ENCODE measurements around the gene CABLES2.

The CABLES2 gene

GRCh38 chr20:62372042-62372993, 34.8 kb downstream of the CABLES2 start:
- peaks cover 10% of the 10 kb centered on the region for H3K27me3 Mint-ChIP-seq

DNA sequence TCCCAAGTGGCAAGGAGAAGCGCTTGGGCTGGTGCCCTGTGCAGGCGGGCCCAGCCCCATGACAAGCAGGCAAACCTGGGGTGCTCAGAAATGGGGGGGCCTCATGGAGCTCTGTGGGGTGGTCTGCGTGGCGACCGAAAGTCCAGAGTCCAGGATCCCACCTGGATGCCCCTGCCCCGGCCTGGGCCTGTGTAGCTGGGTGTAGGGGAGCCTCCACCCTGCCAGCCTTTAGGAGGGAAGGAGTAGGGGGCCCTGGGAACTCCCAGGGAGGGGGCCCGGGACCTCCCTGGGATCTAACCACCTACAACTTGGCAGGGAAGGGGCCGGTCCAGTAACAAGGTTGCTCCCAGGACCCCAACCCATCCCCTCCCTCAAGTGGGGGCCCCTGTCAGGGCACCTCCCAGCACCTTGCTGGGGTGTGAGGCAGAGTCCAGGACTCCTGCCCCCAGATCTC, 35.5 kb downstream of the CABLES2 start:
- H3K4me1 Mint-ChIP-seq, result peaks cover 18% of the 10 kb centered on the region
- no peak for ATAC-seq (ENCODE audit: low read depth)
- no peaks in the 10 kb centered on the region for H3K9me3 Mint-ChIP-seq
- H3K36me3 Mint-ChIP-seq, result peaks cover 2% of the 10 kb centered on the region
- H3K27me3 Mint-ChIP-seq, result peaks cover 10% of the 10 kb centered on the region
- DNase-seq (ENCODE audit: low spot score in 2 of 2), result no peak
- H3K4me3 Mint-ChIP-seq, result no peak overlapping the region
- H3K27ac Mint-ChIP-seq, result no peak overlapping the region

More at GRCh38 chr20:62372042-62372993, 34.8 kb downstream of the CABLES2 start:
- no peak overlapping the region for H3K4me3 Mint-ChIP-seq
- H3K27ac Mint-ChIP-seq, result no peak overlapping the region
- H3K4me1 Mint-ChIP-seq, result peaks cover 18% of the 10 kb centered on the region
- peaks cover 2% of the 10 kb centered on the region for H3K36me3 Mint-ChIP-seq
- H3K9me3 Mint-ChIP-seq, result no peaks in the 10 kb centered on the region
- DNase-seq (ENCODE audit: low spot score in 2 of 2) (no peak), ATAC-seq (ENCODE audit: low read depth) (no peak)

GRCh38 chr20:62370807-62371587, 36.1 kb downstream of the CABLES2 start:
- Mint-ChIP-seq H3K4me3 (no peak overlapping the region), H3K36me3 (peaks cover 2% of the 10 kb centered on the region), H3K9me3 (no peaks in the 10 kb centered on the region), H3K4me1 (peaks cover 18% of the 10 kb centered on the region), H3K27me3 (peaks cover 10% of the 10 kb centered on the region), H3K27ac (no peak overlapping the region)
- DNase-seq (ENCODE audit: low spot score in 2 of 2) (no peak), ATAC-seq (ENCODE audit: low read depth) (no peak)

- peaks cover 2% of the 10 kb centered on the region for H3K36me3 Mint-ChIP-seq
- no peak overlapping the region for H3K4me3 Mint-ChIP-seq
- peaks cover 10% of the 10 kb centered on the region for H3K27me3 Mint-ChIP-seq
- H3K4me1 Mint-ChIP-seq, result peaks cover 22% of the 10 kb centered on the region
- ATAC-seq (ENCODE audit: low read depth) (no peak), DNase-seq (ENCODE audit: low spot score in 2 of 2) (no peak)
- no peaks in the 10 kb centered on the region for H3K9me3 Mint-ChIP-seq
- no peak overlapping the region for H3K27ac Mint-ChIP-seq
These were observed 36.8 kb downstream of the CABLES2 start for GRCh38 chr20:62370115-62370806.

GRCh38 chr20:62369815-62370114, 37.3 kb downstream of the CABLES2 start:
- no peak for ATAC-seq (ENCODE audit: low read depth)
- Mint-ChIP-seq H3K9me3 (no peaks in the 10 kb centered on the region), H3K27ac (no peak overlapping the region), H3K36me3 (peaks cover 2% of the 10 kb centered on the region), H3K4me1 (peaks cover 22% of the 10 kb centered on the region), H3K27me3 (peaks cover 10% of the 10 kb centered on the region), H3K4me3 (no peak overlapping the region)
- DNase-seq (ENCODE audit: low spot score in 2 of 2), result no peak

DNA sequence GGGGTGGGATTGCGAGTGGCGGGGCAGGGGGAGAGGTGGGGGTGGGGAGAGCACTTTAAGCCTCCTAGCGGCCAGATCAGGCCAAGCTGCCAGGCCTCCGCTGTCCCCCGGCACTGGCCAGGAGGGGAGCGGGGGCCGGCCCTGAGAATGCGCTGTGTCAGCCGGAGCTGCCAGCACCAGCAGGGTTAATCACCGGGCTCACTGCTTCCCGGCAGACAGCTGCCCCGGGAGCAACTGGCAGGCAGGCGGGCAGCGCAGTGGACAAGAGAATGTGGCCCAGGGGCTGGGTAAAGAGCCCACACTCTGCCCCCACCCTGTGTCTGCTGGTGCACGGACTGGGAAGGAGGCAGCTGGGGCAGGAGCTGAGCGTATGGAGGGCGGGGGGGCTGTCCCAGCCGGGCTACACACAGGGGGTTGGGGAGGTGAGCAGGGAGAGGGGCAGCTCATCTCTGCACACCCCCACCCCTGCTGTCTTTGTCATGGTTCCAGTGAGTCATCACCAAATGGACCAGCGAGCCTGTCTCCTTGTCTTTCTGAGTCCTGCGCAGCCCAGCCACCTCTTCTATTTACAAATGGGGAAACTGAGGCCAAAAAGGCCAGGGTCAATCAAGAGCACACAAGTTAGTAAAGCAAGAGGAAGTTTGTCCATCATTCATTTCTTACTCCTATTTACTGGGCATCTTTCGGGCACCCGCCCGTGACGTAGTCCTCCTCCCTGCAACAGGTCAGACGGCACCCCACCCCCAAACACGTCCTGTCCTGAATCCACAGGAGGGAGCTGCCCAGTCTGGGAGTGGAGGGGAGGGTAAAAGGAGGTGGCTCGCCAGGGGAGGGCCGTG, 37.9 kb downstream of the CABLES2 start:
- ATAC-seq (ENCODE audit: low read depth), result no peak
- H3K27ac Mint-ChIP-seq, result no peak overlapping the region

GRCh38 chr20:62368392-62368975, 38.6 kb downstream of the CABLES2 start:
- Mint-ChIP-seq H3K4me1 (peaks cover 21% of the 10 kb centered on the region), H3K36me3 (peaks cover 2% of the 10 kb centered on the region), H3K27me3 (peaks cover 7% of the 10 kb centered on the region), H3K27ac (no peak overlapping the region), H3K4me3 (peak overlapping the region; percentile 86), H3K9me3 (no peaks in the 10 kb centered on the region)
- ATAC-seq (ENCODE audit: low read depth) (no peak), DNase-seq (ENCODE audit: low spot score in 2 of 2) (no peak)

More for the DNA sequence above, 37.9 kb downstream of the CABLES2 start:
- H3K4me3 Mint-ChIP-seq, result no peak overlapping the region
- no peak for DNase-seq (ENCODE audit: low spot score in 2 of 2)
- H3K4me1 Mint-ChIP-seq, result peaks cover 20% of the 10 kb centered on the region
- peaks cover 2% of the 10 kb centered on the region for H3K36me3 Mint-ChIP-seq
- peaks cover 8% of the 10 kb centered on the region for H3K27me3 Mint-ChIP-seq
- no peaks in the 10 kb centered on the region for H3K9me3 Mint-ChIP-seq

DNA sequence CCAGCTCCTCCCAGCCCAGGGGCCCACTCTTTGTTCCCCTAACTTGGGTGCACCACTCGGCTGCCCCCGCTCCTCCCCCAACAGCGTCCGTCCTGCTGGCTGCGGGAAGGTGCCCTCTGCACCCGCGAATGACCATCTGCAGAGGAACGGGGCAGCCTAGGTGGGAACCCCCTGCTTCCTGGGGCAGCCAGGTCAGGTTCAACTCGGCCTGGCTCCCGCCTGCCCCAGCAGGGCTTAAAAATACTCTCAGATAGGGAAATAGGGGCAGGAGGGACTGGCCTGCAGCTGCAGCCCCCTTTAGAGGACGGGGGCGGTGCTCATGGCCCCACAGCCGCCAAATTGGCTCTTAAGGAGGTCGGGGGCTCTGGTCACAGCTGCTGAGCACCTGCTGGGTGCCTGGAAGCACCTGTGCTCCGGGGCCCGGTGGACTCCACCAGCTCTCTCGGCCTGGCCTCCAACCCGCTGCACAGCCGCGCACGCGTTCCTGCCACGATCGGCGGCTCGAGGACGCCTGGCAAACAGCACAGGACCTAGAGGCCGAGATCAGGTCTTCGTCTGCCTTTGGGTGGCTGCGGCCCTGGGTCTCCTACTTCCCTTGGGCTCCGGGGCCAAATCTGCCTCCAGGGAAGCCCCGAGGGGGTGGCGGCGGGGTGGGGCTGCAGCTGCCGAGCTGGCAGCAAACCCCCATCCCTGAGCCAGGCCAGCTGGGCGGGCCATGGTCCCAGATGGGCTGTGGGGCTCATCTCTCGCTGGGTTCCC, 39.3 kb downstream of the CABLES2 start:
- H3K4me3 Mint-ChIP-seq, result peak overlapping the region; percentile 86
- peaks cover 2% of the 10 kb centered on the region for H3K27me3 Mint-ChIP-seq
- ATAC-seq (ENCODE audit: low read depth) (peak; percentile 23), DNase-seq (ENCODE audit: low spot score in 2 of 2) (peak; percentile 33 to 44)
- peak overlapping the region; percentile 53 for H3K27ac Mint-ChIP-seq
- H3K4me1 Mint-ChIP-seq, result peaks cover 17% of the 10 kb centered on the region
- H3K36me3 Mint-ChIP-seq, result peaks cover under 1% of the 10 kb centered on the region
- no peaks in the 10 kb centered on the region for H3K9me3 Mint-ChIP-seq

DNA sequence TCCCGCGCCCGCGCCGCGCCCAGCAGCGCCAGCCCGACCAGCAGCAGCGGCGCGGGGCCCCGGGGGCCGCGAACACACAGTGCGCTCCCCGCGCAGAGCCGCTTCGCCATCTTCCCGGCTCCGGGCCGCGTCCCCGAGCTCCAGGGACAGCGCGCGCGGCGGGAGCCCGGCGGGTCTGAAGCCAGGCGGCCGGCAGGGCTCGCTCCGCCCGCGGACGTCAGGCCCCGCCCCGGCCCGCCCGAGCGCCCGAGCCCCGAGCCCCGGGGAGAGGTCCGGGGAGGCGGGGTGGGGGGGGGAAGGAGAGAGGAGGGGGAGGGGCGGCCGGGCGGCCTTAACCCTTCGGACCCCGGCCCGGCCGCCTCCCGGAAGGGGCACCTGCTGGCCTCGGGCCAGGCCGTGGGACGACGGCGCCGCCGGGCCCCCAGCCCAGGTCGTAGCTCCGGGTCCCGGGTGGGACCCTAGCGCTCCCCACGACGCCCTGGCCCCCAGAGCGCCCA, 39.9 kb downstream of the CABLES2 start, which contains the start of gene LAMA5:
LAMA5 (minus strand) TSS at position 177 of the 497 bp plus-strand sequence; CDS start at position 110, 67 bp downstream.
- Mint-ChIP-seq H3K4me3 (peak within 1 kb of the TSS; percentile 86), H3K36me3 (no peaks in the 10 kb centered on the region), H3K9me3 (no peaks in the 10 kb centered on the region), H3K27me3 (peaks cover 1% of the 10 kb centered on the region), H3K4me1 (peaks cover 19% of the 10 kb centered on the region), H3K27ac (peak within 1 kb of the TSS; percentile 53)
- peak; percentile 46 for ATAC-seq (ENCODE audit: low read depth)
- DNase-seq (ENCODE audit: low spot score in 2 of 2), result peak in 1 of 2 donors; percentile 53

DNA sequence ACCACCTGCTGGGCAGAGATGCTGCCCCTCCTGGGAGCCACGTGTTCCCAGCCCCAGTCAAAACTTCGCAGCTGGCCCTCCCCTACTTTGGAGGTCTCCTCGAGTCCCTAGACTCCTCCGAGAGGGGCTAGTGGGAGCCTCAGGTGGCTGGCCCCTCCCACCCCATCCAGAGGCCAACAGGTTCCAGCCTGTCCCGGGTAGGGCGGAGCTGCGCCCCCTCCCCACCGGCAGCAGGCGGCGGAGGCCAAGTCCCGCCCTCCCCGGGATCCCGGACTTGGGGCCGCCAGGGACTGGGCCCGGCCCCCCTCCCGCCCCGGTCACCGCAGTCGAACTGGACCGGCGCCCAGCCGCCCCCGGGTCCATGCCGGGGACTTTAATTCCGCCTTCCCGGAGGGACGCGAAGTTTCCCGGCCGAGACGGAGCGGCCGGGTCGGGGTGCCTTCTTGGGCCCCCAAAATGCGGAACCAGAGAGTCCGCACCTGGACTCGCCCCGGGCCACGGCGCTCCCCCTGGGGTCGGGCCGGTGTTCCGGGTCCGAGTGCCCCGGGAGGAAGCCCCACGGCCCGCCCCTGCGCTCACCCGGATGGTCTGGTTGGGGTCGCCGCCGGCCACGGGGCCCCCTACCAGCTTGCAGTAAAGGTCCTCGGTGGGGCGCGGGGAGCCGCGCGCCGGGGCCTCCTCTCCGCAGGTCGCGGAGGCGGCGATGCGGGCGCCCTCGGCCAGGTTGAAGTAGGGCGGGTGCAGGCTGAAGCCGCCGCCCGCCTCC, 40.5 kb downstream of the CABLES2 start:
- peaks cover 19% of the 10 kb centered on the region for H3K4me1 Mint-ChIP-seq
- no peaks in the 10 kb centered on the region for H3K36me3 Mint-ChIP-seq
- no peak overlapping the region for H3K27ac Mint-ChIP-seq
- H3K27me3 Mint-ChIP-seq, result peaks cover 1% of the 10 kb centered on the region
- peak; percentile 55 for ATAC-seq (ENCODE audit: low read depth)
- DNase-seq (ENCODE audit: low spot score in 2 of 2), result peak; percentile 27 to 48
- H3K9me3 Mint-ChIP-seq, result no peaks in the 10 kb centered on the region
- peak overlapping the region; percentile 56 for H3K4me3 Mint-ChIP-seq

DNA sequence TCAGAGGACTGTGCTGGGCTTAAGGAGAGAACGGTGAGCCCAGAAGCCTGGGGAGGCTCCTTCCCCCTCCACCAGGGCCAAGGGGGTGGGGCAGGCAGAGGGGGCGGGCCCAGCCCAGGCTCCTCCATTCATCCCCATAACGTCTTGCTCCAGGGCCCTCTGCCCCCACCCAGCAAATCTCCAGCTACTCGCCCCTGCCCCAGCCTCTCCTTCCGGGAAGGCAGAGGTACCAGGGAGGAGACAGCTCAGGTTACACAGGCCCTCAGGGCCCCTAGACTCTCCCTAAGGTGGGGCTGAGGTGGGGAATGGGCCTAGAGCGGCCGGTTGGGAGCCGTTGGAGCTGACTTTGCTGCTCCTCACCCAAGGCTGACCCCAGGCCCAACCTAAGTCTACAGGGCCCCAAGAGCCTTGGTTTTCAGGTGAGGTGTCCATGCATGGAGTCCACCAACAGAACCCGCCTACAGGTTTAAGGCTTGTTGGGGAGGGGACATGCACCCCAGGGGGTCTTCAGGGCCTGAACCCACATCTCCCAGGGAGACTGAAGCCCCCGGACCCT, 41.2 kb downstream of the CABLES2 start:
- H3K27ac Mint-ChIP-seq, result peak overlapping the region; percentile 18
- ATAC-seq (ENCODE audit: low read depth), result peak; percentile 39
- no peak for DNase-seq (ENCODE audit: low spot score in 2 of 2)
- no peaks in the 10 kb centered on the region for H3K9me3 Mint-ChIP-seq
- peaks cover 1% of the 10 kb centered on the region for H3K27me3 Mint-ChIP-seq
- peaks cover 19% of the 10 kb centered on the region for H3K4me1 Mint-ChIP-seq
- no peaks in the 10 kb centered on the region for H3K36me3 Mint-ChIP-seq
- peak overlapping the region; percentile 49 for H3K4me3 Mint-ChIP-seq

Measured in memory B cell (primary cell).